Superior temporal gyrus (tissue), 1 donor: Measurements from ENCODE around the gene B3GAT2.
A peak's percentile ranks its signal among the peaks of the same experiment; 100 is the strongest.

ENCODE experiments used
- DNase-seq: peaks from one replicate; pipeline ENCODE4 v3.0.0-alpha.2; 2016; ENCODE audit errors: extremely low spot score

B3GAT2 gene

DNA sequence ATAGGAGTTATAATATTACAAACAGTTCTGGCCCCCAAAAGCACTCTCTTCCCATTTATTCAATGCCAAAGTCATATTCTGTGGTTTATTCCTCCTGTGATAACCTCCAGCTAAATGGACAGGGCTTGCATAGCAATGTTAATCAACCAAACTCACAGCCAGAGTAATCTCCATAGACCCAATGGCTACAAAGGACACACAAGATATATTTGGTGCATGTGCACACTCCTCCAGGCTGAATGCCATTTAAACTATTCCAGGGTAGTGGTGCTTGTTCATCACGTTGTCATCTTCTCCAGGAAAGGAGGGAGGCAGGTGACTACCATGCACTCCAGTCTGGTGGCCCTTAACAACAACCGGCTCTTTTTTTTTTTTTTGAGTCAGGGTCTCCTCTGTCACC is 56.8 kb downstream of the B3GAT2 start:
- no peak for DNase-seq

DNA sequence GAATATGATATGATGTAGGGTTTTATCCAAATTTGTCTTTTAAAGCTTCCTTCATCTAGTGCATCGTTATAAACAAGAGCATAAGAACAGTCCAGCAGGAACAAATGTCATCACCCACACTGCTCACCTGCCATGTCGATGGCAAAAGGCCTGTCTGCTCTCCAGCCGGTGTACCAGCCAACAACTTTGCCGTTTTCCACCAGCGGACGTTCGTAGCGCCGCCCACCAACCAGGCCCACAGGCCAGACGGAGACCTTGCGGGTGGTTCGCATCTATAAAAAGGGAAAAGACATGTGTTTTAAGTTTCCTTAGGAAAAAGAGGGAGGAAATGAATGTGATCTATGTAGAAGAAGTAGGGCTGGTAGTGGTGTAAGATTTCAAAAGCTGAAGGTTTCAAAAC is 62.9 kb downstream of the B3GAT2 start:
- DNase-seq = no peak

DNA sequence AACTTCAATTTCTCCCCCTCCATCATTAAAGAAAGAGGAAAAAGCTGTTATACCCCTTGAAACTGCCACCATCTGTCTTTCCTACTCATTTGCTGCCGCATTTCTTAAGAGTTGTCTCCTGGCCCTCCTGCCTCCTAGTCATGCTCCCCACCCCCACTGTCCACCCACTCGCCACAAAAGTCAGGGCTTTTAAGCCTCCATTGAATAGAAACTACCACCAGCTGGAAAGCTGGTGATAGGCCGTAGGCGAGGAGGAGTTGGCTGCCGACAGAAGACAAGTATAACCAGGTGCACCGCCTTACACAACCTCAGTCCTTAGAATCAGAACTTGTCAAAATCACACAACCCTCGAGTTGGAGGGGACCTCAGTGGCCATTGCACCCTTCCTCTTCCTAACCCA is 67.6 kb downstream of the B3GAT2 start:
- no peak for DNase-seq

DNA sequence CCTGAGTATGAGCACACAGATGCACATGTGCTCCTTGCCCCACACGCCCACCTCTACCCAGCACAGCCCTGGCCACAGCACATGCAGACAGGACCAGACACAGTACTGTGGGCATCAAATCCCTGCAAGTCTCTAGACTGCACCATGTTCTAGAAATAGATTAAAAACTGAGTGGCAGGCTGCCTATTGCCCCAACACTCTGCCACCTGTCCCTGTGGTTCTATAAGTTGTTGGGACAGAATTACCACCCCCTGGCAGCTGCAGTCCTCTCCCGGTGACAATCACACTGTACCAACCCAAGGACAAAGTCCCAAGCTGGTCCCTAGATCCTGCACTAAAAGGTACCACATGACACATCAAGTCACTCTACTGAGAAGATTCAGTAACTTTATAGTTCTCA is 70.2 kb downstream of the B3GAT2 start:
- DNase-seq = no peak

DNA sequence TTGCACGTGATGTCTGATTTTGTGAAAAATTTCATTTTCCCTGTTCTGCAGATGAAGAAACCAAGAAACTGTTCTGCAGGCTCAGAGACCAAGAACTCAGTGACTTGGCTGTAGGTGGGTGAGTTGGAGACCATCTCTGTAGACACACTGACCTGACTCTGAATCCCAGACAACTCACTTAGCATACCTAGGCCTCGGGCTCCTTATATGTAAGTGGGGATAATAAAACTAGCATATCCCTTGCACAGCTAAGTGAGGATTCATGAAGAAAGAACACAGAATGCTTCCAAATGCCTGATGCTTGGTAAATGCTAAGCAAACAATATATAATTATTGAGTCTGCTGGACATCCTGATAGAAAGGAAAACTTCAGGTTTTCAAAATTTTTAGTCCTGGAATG is 70.8 kb downstream of the B3GAT2 start:
- DNase-seq = no peak

DNA sequence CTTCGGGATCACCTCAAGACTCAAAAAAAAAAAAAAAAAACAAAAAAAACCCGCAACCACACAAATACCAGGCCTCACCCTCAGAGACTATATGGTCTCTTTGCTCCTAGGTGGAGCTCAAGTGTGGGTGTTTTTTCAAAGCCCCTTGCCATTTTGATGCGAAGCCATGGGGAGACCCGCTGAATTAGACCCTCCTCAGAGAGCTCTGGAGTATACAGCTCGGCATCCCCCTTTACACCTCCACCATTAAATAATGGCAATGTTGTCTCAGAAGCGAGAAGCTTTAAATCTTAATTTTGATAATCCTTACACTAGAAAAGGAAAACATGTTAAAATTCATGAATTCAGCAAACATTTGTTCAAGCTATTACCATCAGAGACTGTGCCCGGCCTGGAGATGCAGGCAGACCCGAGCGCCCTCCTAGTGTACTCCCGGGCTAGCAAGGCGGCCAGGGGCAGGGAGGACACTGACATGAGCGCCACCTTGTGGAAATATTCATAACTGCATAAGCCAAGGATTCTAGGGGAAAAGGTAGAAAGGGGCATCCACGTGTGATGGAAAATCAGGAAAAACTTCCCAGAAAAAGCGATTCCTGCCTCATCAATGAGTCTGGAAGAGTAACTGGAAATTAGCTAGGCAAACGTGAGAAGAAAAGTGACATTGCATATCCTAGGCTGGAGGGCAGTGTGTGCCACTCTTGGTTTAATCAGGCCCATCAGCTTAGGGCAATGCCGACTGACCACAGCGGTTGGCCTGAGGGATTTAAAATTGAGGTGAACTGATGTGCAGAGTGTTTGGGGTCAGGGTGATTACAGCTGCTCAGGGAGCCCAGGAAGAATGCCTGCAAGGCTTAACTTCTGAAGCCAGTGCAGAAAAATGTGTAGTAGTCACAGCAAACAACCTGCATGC is 72.5 kb downstream of the B3GAT2 start:
- DNase-seq = peak; percentile 87

DNA sequence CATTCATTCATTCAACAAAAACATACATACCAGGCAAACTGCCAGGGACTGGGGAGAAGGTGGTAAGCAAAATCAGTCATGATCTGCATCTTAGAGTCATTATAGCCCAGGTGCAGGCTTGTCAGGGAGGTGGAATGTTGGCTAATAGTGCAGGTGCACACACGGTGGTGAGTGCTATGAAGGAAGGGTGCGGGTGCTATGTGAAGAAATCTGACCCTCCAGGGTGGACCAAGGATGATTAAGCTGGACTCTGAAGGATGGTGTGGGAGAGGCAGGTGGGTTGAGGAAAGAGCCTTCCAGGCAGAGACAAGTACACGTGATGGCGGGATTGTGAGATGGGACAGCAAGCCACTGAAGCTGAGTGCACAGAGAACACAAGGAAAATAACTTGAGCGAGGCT is 77.4 kb downstream of the B3GAT2 start:
- no peak for DNase-seq

DNA sequence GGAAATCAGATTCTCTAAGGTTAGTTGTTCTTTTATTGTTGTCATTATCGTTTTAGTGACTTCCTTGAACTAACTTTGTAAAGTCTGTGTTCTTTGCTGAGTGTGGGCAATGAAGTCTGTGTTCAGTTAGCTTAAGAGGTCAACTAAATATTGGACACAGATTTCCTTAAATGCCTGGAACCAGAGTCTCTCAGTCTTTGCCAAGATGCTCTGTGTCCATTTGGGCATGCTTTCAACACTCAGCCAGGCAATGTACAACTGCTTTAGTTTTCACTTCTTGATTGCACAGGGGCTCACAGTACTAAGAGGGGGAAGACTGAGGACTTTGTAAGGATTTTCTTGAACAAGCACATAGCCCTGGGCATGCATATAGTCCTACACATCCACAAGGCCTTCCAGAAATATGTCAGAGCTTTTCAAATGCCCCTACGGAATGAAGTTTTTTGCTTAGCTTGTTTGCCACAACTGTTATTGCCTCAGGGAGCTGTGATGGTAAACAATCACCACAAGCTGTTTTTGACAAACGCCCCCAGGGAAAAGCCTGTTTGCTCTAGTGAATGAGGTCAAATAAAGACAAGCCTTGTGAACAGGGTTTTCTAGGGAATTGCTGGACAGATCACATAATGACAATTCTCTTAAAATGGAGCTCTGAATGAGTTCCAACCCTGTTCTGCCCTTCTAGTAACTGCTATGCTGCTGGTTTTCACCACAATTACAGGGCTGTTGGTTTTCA is 82.5 kb downstream of the B3GAT2 start:
- DNase-seq = no peak

DNA sequence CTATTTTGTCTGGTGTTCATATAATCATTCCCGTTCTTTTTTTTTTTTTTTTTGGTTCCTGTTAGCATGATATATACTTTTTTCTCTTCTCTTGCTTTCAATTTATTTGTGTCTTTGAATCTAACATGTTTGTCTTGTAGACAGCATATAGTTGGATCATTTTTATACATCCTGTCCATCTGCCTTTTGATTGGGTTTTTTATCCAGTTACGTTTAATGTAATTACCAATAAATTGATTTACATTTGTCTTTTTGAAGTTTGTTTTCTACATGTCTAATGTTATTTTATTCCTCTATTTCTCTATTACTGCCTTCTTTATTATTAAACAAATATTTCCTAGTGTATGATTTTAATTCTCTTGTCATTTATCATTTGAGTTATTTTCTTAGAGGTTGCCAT is 84.4 kb downstream of the B3GAT2 start:
- DNase-seq = no peak

DNA sequence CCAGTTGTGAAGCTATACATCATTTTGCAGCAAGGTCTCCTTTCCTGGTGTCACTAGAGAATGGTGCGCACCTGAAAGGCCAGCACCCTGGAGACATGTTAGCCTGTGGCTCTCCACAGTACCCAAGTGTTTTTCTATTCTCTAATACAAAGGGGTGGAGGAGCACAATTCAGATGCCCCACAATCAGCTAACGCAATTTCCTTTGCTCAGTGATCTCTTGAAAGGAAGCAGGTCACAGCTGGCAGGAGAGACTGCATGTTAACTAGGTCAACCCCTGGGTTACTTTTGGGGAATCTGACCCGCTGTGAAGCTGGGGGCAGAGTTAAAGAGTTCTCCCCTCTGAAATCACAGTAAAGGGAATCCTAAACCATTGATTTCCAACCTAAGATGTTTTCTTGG is 92.5 kb downstream of the B3GAT2 start:
- DNase-seq = no peak

DNA sequence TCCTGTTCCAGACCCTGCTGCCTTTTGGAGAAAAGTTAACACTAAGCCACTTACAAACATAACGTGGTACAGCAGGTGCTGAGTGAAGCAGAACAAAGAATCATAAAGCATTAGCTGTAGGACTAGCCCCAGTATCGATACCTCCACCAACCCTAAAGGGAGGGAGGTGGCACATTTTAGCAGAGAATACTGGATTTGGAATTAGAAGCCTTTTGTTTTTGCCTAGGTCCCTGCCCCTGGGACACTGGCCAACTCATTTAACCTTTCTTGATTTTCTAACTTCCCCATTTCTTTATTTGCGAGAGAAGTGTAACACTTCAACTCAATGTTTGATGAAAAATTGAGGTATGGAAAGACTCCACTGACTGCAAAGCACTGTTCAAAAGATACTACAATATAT is 93.5 kb downstream of the B3GAT2 start:
- DNase-seq = no peak

DNA sequence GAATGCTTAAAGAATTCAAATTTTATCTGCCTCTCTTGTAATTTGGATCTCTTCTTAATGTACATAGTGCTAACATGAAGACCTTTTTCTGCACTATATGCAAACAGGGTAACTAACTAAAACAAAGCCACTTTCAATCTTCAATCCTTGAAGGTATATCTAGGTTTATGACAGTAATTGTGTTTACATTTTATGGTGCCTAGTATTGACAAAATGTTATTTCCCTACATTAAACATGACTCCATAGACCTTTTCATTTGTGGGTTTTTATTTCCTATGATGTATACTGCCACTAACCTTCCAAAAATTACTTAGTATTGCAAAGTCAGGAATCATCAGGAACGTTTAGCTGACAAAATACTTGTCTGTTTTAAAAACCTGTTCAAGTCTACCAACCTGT is 95.9 kb downstream of the B3GAT2 start:
- no peak for DNase-seq

DNA sequence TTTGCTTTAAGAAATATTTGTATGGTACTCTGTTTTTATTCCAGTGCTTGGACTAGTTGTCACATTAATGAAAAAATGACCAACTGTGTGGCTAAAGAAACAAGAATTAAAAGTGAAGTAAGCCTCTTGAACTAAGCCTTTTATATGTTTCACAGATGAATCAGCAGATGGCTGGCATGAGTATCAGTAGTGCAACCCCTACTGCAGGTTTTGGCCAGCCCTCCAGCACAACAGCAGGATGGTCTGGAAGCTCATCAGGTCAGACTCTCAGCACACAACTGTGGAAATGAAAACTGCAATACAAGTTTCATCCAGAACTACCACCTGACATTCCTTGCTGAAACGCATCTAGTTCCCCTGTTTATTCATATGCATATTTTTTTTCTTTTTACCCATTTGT is 96.8 kb downstream of the B3GAT2 start:
- DNase-seq = no peak

DNA sequence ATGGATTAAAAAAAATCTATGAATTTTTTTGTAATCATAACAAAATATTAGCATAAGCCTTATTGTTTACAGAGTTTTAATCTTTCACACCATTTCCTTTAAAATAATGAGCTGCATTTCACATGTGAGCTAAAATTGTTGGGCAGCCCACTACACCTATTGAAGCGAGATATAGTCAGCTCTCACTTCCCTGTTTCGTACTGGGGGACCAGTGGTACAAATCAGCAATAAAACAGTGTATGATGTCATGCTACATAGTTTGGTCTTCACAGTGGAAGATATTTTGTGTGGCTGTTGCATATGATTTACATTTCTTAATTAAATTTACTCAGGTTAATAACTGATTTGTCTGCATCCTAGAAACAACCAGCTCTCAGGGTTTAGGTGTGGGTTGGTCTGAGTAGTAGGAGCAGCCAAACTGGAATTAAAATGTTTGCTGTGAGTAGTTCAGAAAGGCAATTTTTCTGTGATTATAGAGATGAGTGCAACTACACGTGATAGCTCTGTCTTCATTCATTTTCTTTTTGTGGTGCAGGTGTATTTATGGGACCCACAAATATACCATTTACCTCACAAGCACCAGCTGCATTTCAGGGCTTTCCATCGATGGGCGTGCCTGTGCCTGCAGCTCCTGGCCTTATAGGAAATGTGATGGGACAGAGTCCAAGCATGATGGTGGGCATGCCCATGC is 99.3 kb downstream of the B3GAT2 start:
- DNase-seq = no peak

DNA sequence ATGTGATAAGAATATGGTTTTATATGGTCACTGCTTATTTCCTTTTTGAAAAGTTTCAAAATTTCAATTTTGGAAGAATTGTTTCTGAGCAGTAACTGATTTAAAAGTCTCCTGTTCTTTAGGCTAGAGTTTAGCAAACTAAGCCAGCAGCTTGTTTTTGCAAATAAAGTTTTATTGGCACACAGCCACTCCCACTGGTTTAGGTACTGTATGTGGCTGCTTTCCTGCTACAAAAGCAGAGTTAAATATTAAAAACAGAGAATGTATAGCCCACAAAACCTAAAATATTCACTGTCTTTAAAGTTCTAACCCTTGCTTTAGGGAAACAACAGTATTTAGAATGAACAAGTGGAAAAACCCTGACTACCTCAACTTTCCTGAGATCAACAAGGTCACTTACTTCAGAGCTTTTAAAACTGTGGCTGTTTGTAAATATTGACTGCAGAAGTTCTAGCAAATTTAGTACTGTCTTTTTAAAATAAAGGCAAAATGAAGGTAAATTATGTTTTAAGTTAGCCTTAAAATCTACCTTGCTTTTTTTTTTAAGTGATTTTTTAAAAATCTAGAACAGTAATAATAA is 104.1 kb downstream of the B3GAT2 start:
- no peak for DNase-seq

DNA sequence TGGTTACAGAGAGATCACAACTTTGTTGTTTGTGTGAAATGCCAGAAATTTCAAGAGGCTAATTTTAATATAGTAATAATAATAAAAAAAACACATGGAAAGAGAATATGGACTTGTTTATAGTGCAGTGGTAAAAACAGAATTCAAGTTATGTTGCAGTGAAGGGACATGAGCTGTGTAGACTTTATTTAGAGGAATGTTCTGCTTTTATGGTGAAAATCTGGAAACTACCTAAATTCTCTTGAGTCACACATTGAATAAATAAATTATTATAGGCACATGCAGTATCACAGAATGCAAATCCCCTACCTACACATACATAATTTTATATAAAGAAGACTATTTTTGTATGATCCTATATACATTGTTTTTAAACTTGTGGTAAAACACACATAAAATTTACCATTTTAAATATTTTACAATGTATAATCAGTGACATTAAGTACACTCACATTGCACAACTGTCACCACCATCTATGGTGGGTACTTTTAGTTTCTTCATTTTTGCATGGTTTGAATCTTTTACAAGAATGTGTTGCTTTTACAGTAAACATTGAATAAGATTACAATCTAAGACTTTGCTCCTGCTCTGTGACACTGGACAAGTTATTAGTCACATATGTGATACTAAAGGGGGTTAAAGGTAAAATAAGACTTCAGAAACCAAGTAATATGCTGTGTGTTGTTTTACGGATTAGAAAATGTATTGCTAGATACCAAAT is 107.4 kb downstream of the B3GAT2 start:
- no peak for DNase-seq

DNA sequence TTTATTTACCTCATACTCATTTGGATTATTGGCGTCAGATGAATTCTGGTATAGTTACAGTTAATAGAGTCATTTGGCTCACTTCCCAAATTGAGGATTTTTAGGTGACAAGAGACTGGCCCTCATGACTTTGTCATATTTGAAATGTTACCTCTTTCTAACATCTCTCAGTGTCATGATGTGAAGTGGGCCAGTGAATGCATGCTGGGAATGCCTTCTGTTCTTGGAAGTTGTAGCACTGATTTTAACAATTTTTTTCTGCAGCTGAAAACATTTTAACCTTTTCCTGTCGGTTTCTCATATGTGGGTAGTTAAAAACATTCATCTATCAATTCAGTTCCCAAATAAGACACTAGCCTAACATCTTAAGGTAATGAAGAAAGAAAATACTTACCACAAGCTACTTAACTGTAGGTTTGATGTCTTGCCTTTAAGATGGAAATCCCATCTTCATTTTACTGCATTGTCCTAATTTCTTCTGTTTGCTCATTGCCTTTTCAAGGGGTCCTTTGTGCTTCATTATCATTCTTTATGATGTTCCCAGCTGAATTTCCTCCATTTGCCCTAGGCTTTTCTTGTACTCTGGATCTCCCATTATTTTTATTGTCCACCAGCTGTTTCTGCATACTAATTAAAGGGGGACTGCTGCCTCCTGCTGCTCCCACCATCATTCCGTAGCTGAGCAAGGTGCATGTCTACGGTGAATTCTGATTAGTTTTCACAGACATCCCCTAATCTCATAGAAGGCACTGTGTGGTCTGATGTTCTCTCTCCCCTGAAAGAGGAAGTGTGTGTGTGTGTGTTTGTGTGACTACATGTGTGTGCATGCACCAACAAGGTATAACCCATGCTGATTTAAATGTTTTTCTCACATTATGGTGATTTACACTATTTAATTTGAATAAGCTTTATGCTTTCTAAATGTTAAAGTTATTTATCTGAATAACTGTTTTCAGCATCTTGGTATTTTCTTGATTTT is 109.5 kb downstream of the B3GAT2 start:
- DNase-seq = no peak

DNA sequence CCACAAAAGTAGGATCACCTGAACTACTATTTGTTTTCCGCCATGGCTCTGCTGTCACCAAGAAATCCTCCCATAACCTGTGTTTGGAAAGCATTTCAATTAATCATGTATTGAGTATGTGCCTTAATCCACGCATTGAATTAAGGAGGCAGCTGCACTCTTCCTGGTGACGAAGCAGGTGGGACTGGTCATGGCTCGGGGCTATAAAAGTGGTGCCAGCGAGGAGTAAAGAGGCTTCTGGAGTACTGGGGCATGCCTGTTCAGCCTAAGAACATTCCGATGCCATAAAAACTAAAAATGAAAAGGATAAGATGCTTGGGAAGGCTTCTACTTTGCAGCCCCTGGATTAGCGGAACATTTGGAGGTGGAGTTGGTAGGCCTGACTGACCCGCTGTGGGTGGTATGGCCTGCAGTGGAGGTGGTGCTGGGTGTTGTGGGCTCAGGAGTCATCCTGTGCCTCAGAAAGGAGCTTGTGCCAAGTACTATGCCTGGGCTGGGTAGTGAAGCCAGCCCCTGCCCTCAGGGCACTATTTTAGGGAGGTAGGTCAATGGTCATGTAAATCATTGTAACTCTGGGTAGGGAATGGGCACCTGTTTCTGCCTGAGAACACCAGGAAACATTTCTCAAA is 110.5 kb downstream of the B3GAT2 start:
- DNase-seq = no peak

DNA sequence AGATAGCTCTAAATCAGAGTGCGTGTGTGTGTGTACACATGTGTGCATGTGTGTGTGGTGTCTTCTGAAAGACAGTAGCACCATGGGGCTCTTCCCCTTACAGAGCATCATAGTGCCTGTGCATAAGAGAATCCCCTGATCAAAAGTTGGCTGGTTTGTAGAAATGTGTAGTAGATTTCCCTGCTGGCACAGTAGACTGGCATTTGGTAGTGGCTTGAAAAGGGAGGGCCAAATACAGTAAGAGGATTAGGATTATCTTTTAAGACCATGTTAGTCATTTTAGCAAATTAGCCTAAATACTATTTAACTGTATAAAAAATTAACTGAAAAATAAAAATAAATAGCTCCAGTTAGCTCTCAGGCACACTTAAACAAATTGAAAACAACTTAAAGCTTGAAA is 112.6 kb downstream of the B3GAT2 start:
- no peak for DNase-seq
